GM19372 (cell line): ENCODE data around the gene RIC8B.

Experiments
- ATAC-seq: cut with Tn5 transposase; IDR thresholded peaks from one replicate; pipeline ENCODE4 v1.9.1; 2021; ENCODE audit warnings: mild to moderate bottlenecking, low read depth, moderate library complexity; ENCODE audit not compliant: unreplicated experiment

RIC8B gene

GRCh38 chr12:106791531-106791930 lies 17.0 kb downstream of the RIC8B start:
- no peak for ATAC-seq

GRCh38 chr12:106794369-106794768 lies 19.9 kb downstream of the RIC8B start:
- no peak for ATAC-seq

- no peak for ATAC-seq
These were observed 26.8 kb downstream of the RIC8B start for GRCh38 chr12:106801167-106801708.

GRCh38 chr12:106801830-106802533 lies 27.5 kb downstream of the RIC8B start:
- no peak for ATAC-seq

- no peak for ATAC-seq
These were observed 30.2 kb downstream of the RIC8B start for GRCh38 chr12:106804668-106805067.

GRCh38 chr12:106814714-106815113 lies 40.2 kb downstream of the RIC8B start:
- ATAC-seq: no peak

GRCh38 chr12:106815741-106816140 lies 41.3 kb downstream of the RIC8B start:
- ATAC-seq: no peak

GRCh38 chr12:106816231-106816630 lies 41.7 kb downstream of the RIC8B start:
- ATAC-seq: no peak

- no peak for ATAC-seq
These were observed 45.5 kb downstream of the RIC8B start for GRCh38 chr12:106819991-106820390.

- no peak for ATAC-seq
These were observed 57.2 kb downstream of the RIC8B start for GRCh38 chr12:106831699-106832098.

GRCh38 chr12:106837782-106838181 lies 63.3 kb downstream of the RIC8B start:
- no peak for ATAC-seq

GRCh38 chr12:106839333-106839732 lies 64.9 kb downstream of the RIC8B start:
- no peak for ATAC-seq

- ATAC-seq: no peak
These were observed 65.8 kb downstream of the RIC8B start for GRCh38 chr12:106840243-106840642.

GRCh38 chr12:106841510-106842302 lies 67.2 kb downstream of the RIC8B start:
- ATAC-seq: no peak

- no peak for ATAC-seq
These were observed 71.4 kb downstream of the RIC8B start for GRCh38 chr12:106845902-106846301.

GRCh38 chr12:106847861-106848260 lies 73.4 kb downstream of the RIC8B start:
- no peak for ATAC-seq

GRCh38 chr12:106851306-106851705 lies 76.8 kb downstream of the RIC8B start:
- ATAC-seq: no peak

GRCh38 chr12:106854723-106855122 lies 80.2 kb downstream of the RIC8B start:
- no peak for ATAC-seq

- no peak for ATAC-seq
These were observed 80.8 kb downstream of the RIC8B start for GRCh38 chr12:106855221-106855758.

GRCh38 chr12:106861984-106862916 lies 87.8 kb downstream of the RIC8B start:
- no peak for ATAC-seq
